HG03457 (cell line): ENCODE data around the gene FIGNL2.
"Not testable (repeated sequence)": the region's sequence is repeated elsewhere in the genome, so short reads cannot be mapped to it uniquely, and the experiment has no call there.

Experiments used
- ATAC-seq: cut with Tn5 transposase; IDR thresholded peaks from one replicate; pipeline ENCODE4 v1.9.1; 2021; ENCODE audit warnings: moderate number of reproducible peaks; ENCODE audit not compliant: unreplicated experiment

The FIGNL2 gene, protein sequence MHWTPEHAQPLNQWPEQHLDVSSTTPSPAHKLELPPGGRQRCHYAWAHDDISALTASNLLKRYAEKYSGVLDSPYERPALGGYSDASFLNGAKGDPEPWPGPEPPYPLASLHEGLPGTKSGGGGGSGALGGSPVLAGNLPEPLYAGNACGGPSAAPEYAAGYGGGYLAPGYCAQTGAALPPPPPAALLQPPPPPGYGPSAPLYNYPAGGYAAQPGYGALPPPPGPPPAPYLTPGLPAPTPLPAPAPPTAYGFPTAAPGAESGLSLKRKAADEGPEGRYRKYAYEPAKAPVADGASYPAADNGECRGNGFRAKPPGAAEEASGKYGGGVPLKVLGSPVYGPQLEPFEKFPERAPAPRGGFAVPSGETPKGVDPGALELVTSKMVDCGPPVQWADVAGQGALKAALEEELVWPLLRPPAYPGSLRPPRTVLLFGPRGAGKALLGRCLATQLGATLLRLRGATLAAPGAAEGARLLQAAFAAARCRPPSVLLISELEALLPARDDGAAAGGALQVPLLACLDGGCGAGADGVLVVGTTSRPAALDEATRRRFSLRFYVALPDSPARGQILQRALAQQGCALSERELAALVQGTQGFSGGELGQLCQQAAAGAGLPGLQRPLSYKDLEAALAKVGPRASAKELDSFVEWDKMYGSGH

DNA sequence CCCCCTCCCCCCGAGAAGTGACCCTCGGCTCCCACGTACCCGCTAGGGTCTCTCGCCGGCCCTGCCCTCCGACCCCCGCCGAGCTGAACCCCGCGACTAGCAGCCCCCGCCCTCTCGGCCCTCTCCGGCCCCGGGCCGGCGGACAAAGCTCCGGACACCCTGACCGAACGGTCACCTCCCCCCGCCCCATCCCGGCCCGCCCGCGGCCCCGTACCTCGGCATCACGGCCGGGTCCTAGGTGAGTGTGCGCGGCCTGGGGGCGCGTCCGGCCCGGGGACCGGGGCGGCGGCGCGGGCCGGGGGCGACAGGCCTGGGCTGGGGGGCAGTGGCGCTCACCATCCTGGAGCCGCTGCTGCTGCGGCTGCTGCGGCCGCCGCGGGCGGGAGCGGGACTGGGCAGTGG is at the start of gene FIGNL2:
TSS of gene FIGNL2 (minus strand) at position 393 of the 402 bp plus-strand sequence. CDS start 26,305 bp downstream, outside the sequence.
- no peak for ATAC-seq

DNA sequence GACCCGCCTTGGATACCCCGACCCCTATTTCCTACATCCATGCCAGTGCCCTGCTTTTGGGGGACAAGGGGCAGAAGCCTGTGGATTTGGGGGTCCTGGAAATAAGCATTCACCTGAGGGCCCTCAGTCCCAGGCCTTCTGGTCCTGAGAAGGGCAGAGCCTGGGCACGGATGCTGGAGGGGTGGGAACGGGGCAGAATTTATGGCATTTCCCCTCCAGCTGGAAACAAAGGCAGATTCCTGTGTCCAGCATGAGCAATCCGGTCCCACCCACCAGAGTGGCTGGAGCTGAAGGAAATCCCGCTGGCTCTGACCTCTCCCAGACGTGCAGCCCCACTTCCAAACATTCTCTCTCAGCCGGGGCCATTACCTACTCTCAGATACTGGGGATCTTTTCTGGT is 48.7 kb upstream of the FIGNL2 start:
- ATAC-seq, result no peak

DNA sequence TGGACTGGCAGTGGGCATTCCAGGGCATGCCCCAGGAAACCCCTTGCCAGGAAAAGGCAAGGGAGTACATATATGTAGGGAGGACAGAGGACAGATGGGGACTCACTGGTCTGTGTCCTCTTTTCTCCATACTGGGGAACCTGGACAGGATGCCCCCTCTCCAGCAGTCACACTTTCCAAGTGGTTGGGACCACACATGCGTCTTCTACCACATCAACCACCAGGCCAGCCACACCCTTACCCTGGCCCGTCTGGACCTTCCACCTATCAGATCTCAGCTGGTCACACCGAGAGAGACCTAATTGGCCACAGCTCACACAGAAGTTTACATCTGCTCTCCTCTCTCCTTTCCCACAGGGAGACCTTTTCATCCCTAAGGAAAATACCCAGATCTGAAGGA is 47.7 kb upstream of the FIGNL2 start:
- no peak for ATAC-seq

DNA sequence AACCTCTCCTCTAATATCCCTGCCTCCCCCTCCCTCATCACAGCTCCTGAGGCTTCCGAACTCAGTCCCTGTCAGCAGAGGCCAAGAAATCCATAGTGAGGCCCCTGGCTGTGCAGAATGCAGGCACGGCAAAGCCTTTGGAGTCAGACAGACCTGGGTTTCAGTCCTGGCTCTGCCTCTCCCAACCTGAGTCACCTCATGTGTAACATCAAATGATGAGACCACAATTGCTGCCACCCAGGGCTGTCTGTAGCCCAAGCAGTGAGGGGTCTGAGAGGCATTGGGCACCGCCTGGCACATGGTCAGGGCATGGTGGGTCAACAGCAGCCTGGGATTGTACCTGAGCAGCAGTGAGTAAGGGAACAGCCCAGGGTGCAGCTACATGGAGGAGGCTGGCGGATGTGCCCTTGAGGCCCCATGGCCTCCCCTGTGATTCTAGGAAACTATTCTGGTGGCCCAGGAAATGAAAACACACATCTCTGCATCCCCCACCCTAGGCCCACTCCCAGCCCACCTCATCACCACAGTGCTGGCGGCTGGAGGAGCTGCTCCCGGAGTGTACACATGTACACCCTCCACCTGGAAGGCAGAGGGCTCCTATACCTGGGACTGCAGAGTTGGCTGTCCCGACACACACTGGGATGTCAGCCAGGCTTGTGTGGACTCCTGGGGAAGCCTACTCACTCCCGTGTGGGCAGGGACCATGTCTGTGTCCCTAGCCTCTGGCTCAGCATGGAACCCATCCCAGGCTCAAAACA is 47.0 kb upstream of the FIGNL2 start:
- ATAC-seq, result no peak

DNA sequence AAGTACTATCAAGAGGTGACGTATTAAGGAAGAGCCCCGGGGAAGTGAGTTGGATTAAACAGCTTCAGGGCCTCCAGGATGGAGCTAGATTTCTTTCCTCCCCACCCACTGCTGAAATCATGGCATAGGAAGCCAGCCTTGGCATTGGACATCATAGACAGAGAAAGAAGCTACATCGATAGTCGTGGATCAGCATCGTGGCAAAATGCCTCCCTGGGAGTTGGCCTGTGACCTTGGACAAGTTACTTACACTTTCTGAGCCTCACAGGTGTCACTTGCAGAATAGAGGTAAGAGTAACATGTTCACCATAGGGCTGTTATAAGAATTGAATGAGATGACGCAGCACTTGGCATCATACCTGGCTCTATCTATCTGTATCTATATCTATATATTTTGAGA is 45.3 kb upstream of the FIGNL2 start:
- ATAC-seq, result no peak

DNA sequence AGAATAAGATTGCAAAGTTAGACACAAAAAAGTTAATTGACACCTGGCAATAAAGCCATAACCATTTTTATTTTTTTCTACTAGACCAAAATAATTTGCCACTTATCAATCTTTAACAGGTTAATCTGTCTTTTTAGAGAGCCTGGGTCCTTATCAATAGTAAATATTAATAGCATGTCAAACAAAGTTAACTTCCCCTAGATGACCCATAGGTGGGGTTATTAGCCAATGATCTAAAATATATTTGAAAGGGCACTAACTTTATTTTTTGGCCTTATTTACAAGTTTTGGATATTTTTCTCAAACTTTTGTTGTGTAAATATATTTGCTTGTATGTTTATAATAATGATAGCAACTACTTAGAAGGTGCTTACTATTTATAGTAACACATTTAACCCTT is 43.3 kb upstream of the FIGNL2 start:
- ATAC-seq, result no peak

DNA sequence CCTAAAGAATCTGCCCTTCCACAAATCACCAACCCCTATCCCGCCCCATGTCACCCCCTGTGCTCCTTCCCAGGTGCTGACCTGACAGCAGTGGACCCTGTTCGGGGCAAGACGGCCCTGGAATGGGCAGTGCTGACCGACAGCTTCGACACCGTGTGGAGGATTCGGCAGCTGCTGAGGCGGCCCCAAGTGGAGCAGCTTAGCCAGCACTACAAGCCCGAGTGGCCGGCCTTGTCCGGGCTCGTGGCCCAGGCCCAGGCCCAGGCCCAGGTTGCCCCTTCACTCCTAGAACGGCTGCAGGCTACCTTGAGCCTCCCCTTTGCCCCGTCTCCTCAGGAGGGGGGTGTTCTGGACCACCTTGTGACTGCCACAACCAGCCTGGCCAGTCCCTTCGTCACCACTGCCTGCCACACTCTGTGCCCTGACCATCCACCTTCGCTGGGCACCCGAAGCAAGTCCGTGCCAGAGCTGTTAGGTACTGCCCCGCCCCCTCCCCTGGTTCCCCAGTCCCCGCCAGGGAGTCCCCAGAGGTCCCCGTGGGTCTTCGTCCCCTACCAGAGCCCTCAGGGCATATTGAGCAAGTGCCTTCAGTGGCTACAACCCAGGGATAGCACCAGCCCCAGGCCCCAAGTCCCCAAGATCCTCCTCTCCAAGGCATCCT is 42.1 kb upstream of the FIGNL2 start:
- no peak for ATAC-seq

DNA sequence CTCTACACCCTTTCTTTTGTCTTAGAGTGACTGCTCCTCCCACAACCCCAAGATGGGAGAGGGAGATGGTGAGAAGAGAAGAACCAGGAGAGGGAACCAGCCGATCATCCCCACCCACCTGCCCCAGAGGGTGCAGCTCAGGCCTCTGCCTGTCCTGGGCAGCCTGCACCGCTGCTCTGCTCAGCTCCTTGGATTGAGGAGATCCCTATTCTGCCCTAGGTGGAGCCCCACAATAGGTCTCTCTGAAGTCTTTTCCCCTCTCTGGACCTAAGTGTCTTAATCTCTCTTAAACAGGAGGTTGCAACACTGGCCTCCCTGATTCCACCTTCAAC is 41.6 kb upstream of the FIGNL2 start:
- no peak for ATAC-seq

DNA sequence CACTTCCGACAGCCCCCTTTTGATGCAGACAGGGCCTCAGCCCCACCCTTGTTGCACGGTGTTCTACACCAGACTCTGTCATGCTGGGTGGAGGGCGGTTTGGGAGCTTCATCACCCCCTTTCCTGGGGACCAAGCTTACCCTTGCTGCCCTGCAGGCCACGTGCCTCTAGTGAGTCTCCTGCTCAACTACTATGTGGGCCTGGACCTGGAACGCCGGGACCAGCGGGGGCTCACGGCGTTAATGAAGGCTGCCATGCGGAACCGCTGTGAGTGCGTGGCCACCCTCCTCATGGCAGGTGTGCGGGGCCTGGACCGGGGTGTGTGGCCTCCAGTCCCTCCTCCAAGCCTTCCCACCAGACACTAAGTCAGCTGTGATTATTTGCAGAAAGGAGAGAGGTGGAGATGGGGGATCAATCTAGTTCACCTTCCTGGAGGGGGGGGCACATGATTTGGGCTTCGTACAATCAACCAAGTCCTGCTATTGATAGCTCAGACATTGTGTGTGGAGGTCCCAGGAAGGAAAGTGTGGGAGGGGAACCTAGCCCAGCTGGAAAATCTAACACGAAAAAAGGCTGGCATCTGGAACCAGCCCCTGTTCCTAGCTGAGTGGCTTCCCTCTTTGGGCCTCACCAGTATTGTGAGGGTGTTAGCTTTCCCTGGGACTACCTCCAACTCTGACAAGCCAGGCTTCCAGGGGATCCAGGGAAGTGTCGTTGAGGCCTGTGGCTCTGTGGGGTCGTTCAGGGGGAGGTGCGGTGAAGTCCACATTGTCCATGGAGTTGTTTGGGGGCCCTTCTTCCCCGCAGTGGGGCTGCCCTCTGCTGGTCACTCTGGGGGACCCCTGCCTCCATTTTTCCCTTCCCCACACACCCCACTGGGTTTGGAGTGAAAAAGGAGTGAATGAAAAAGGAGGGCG is 41.0 kb upstream of the FIGNL2 start:
- ATAC-seq, result no peak

DNA sequence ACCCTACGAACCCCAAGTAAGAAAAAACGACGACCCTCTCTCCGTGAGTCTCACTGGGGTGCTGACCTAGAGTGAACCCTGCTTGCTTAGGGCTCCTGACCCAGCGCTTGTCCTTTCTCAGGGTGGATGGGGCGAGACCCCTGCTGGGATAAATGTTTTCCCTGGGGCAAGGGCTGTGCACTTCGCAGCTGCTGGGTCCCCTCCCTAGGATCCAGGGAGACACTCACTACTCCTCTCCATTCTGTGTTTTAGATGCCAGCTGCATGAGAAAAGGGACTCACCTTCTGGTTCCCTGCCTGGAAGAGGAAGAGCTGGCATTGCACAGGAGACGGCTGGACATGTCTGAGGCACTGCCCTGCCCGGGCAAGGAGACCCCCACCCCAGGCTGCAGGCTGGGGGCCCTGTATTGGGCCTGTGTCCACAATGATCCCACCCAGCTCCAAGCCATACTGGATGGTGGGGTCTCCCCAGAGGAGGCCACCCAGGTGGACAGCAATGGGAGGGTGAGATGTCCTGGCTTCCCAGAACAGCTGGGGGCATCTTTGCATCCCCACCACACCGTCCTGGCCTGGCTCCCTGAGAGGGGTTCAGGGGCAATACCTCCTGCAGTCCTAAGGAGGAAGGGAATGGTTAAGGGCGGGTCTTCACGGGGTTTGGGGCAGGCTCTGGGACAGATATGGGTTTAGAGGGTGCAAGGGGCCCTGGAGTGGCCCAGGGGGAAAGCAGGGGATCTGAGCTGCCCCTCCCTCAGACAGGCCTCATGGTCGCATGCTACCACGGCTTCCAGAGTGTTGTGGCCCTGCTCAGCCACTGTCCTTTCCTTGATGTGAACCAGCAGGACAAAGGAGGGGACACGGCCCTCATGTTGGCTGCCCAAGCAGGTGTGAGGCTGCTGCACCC is 40.0 kb upstream of the FIGNL2 start:
- ATAC-seq, result no peak

DNA sequence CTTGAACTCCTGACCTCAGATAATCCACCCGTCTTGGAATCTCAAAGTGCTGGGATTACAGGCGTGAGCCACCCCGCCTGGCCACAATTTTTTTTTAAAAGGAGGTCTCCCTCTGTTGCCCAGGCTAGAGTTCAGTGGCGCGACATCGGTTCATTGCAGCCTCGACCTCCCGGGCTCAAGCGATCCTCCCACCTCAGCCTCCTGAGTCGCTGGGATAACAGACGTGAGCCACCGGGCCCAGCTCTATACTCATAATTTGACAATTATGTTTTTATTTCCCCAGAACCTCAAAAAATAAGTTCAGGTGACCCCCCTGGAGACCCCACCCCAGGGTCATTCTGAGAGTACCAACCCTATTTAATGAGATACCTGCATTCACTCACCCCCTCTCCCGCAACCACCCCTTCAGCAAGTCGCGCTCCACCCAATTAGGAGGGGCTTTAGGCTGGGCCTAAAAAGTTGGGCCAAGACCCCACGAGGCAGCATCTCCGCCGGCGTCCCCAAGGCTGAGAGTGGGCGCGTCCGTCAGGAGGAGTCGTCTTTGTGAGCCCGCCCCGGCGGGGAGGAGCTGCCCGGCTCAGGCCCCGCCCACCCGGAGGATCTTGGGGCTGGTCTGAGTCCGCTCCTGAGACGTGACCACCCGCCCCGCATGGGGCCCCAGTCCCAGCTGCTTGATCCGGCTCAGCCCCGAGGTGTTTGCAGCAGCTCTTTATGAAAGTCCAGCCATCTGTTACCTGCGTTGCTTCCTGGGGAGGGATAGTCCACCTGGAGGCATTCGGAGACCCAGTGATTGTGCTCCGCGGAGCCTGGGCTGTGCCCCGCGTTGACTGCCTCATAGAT is 39.2 kb upstream of the FIGNL2 start, which contains the start of gene ANKRD33:
TSS of gene ANKRD33 (plus strand) at position 628 of the 840 bp plus-strand sequence. CDS start at position 712, 84 bp downstream.
- no peak for ATAC-seq

DNA sequence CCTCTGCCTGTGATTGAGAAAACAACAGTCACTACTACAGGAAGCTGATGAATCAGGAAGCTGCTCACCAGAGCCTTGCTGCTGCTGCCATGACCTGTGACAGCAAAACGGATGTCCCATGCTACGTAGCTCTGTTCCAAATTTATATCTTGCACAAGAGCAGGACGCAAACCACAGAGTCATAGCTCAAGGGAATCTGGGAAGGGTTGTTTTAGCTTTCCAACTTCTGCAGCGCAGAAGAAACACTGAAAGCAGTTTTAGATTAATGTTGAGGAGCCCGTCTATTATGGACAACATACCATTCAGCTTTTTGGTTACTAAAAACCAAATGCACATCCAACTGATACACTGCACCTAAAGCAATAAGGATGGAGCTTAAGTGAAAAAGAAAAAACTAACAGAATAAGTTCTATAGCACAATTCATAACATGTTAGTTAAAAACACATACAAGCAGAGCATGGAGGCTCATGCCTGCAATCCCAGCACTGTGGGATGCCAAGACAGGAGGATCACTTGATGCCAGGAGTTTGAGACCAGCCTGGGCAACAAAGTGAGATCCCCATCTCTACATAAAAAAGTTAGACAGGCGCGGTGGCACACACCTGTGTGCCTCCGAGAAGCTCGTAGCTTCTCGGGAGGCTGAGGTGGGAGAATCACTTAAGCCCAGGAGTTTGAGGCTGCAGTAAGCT is 37.6 kb upstream of the FIGNL2 start:
- ATAC-seq, result no peak

DNA sequence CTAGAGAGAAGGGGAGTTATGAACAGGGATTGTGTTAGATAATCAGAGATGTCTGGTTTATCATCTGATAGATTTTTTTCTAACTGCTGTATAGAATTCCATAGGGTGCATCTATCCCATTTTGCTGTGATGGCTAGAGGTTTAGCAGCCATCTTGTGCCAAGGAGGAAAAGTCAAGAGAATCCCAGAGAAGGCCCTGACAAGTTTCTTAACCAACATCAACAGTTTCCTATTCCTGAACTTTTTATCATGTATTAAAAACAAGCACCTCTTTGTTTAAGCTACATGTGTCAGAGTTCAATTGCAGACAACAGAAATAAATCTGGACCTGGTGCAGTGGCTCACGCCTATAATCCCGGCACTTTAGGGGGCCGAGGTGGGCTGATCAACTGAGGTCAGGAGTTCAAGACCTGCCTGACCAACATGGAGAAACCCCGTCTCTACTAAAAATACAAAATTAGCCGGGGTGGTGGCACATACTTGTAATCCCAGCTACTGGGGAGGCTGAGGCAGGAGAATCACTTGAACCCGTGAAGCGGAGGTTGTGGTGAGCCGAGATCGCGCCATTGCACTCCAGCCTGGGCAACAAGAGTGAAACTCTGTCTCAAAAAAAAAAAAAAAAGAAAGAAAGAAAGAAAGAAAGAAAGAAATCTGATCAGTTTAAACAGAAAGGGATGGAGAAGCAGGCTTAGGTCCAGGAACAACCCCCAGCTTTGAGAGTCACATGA is 36.9 kb upstream of the FIGNL2 start:
- ATAC-seq, result not testable (repeated sequence)

DNA sequence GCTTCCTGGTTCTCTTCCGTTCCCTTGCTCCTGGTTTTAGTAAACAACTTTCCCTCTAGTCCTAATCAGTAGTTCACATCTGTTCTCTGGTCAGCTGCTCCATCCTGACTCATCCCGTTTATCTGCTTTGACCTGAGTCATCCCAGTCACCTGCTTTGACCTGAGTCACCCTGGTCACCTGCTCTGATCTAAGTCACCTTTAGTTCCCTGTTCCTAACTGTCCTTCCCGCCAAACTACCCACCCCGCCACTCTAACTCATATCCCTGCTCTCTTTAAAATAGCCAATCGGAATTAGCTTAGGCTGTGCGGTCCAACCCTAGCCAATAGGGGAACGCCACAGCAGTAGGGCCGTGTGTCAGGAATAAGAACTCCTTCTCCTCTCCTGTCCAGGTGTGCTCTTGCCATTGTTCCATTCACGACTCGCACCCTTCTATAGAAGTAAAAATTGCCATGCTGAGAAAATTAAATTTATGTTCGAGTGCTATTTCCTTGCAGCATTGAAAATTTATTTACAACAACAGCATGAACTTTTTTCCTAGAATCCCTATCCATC is 36.2 kb upstream of the FIGNL2 start:
- ATAC-seq, result no peak

DNA sequence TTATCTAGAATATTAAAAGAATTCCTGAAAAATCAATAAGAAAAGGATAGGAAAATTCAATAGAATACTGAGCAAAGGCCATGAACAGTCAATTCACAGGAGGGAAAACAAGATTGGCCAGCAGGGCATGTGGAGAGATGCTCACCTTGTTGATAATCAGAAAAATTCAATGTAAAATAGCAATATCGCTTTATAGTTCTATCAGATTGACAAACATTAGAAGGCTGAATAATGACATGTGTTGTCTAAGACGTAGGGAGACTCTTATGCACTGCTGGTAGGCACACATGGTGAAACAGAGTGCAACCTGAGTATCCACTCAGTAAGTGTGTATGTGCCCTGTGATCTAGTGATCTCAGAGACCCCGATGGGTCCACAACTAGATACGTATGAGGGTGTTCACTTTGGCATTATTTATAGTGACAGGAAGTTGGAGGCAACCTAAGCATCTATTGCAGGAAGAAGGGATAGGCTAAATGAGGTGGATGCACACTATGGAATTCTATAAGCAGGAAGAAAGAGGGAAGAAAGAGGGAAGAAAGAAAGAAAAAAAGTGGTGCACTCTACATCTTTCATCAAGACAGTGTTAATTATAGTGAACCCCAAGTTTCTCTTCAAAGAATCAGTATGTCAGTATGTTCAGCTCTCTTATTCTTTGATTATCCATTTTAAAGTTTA is 35.6 kb upstream of the FIGNL2 start:
- no peak for ATAC-seq

DNA sequence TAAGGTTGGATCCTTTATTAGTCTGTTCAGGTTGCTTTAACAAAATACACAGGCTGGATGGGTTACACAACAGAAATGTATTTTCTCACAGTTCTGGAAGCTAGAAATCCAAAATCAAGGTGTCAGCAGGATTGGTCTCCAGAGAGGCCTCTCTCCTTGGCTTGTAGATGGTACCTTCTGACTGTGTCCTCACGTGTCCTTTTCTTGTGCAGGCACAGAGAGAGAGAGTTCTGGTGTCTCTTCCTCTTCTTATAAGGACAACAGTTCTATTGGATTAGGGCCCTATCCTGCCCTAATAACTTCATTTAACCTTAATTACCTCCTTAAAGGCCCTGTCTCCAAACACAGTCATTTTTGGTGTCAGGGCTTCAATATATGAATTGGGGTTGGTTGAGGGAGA is 34.8 kb upstream of the FIGNL2 start:
- ATAC-seq, result no peak
